Type B pancreatic cell (in vitro differentiated cells): ENCODE measurements around the gene SH2D5. TPM values are rescaled to one million over a fixed set of nuclear protein-coding genes. Genes with fewer than 3 reads are reported as not detected.

Experiments
- DNase-seq: peaks from one replicate; pipeline ENCODE4 v3.0.0; 2021; ENCODE audit warnings: mixed read lengths; ENCODE audit not compliant: unreplicated experiment; ENCODE audit errors: extremely low spot score
- H3K27ac Mint-ChIP-seq: 2 replicates; pipeline ENCODE4 v1.8.0; 2021; ENCODE audit warnings: mild to moderate bottlenecking, mixed read lengths
- H3K27me3 Mint-ChIP-seq: 2 replicates; pipeline ENCODE4 v1.8.0; 2021; ENCODE audit warnings: mixed read lengths
- H3K36me3 Mint-ChIP-seq: 2 replicates; pipeline ENCODE4 v1.8.0; 2021; ENCODE audit warnings: mixed read lengths
- H3K4me1 Mint-ChIP-seq: one replicate; pipeline ENCODE4 v1.8.0; 2021; ENCODE audit warnings: mixed read lengths; ENCODE audit not compliant: unreplicated experiment
- H3K4me3 Mint-ChIP-seq: 2 replicates; pipeline ENCODE4 v1.8.0; 2021; ENCODE audit warnings: mild to moderate bottlenecking, mixed read lengths
- H3K9me3 Mint-ChIP-seq: 2 replicates; pipeline ENCODE4 v1.8.0; 2021; ENCODE audit warnings: mixed read lengths
- total RNA-seq: library from RNA; stranded (reverse); gene quantifications from 2 replicates; pipeline ENCODE4 v1.2.1, GENCODE V29; 2021; ENCODE audit warnings: low replicate concordance
- TF ChIP-seq, protein P1 (sequence below): fragments of 200-600 bp; sonication (generic); conservative IDR thresholded peaks from 2 replicates; pipeline ENCODE4 v1.5.0; 2021; ENCODE audit warnings: antibody characterized with exemption, mild to moderate bottlenecking

Gene SH2D5
- total RNA-seq, 1 donor from 2014 or later, result 1.4 TPM

DNA sequence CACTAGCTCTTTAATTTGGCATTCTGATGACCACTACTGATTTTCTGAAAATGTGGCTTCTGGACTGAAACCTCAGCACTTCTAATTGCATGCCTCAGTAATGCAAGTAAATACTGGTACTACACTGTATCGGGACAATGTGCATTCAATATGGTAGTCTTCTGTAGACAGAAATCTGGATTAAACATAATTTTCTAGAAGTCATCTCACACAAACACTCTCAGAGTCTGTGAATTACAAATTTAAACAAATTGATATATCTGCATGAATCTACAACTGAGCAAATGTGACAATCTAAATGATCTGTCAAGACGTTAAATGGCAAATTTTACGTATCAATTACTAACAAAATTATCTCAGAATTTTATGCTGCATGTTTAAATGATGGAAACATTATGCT lies 30.9 kb upstream of the SH2D5 start:
- Mint-ChIP-seq H3K27me3 (no peaks in the 10 kb centered on the region), H3K27ac (no peak overlapping the region), H3K9me3 (no peaks in the 10 kb centered on the region), H3K36me3 (peaks cover 38% of the 10 kb centered on the region), H3K4me1 (no peaks in the 10 kb centered on the region), H3K4me3 (no peak overlapping the region)
- no peak for DNase-seq
- TF ChIP-seq, protein P1, sequence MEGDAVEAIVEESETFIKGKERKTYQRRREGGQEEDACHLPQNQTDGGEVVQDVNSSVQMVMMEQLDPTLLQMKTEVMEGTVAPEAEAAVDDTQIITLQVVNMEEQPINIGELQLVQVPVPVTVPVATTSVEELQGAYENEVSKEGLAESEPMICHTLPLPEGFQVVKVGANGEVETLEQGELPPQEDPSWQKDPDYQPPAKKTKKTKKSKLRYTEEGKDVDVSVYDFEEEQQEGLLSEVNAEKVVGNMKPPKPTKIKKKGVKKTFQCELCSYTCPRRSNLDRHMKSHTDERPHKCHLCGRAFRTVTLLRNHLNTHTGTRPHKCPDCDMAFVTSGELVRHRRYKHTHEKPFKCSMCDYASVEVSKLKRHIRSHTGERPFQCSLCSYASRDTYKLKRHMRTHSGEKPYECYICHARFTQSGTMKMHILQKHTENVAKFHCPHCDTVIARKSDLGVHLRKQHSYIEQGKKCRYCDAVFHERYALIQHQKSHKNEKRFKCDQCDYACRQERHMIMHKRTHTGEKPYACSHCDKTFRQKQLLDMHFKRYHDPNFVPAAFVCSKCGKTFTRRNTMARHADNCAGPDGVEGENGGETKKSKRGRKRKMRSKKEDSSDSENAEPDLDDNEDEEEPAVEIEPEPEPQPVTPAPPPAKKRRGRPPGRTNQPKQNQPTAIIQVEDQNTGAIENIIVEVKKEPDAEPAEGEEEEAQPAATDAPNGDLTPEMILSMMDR, result no peak

DNA sequence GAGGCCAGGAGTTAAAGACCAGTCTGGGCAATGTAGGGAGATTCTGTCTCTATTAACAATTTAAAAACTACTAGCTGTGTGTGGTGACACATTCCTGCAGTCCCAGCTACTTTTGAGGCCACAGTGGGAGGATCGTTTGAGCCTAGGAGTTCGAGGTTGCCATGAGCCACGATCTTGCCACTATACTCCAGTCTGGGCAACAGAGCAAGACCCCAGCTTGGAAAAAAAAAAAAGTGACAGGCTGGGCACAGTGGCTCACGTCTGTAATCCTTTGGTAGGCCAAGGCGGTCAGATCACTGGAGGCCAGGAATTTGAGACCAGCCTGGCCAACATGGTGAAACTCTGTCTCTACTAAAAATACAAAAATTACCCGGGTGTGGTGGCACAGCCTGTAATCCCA lies 27.8 kb upstream of the SH2D5 start:
- Mint-ChIP-seq H3K27ac (no peak overlapping the region), H3K4me1 (no peaks in the 10 kb centered on the region), H3K9me3 (no peaks in the 10 kb centered on the region), H3K36me3 (peaks cover 38% of the 10 kb centered on the region), H3K4me3 (no peak overlapping the region), H3K27me3 (no peaks in the 10 kb centered on the region)
- TF ChIP-seq, protein P1, result no peak
- DNase-seq, result no peak

DNA sequence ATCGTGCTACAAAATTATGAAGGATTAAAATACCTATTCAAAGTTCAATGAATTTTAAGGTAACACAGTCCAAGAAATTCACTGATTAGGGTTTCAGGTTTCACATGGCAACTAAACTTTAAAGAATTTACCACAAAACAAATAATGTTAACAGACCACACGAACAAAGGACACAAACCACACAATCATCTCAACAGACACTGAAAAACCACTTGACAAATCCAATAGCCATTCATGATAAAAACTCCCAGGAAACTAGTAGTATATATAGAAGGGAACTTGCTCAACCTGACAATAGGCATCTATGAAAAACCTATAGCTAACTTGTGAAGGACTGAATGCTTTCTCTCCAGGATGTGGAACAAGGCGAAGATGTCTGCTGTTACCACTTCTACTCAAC lies 21.1 kb upstream of the SH2D5 start:
- TF ChIP-seq, protein P1, result no peak
- H3K27me3 Mint-ChIP-seq, result no peaks in the 10 kb centered on the region
- H3K36me3 Mint-ChIP-seq, result peaks cover 19% of the 10 kb centered on the region
- no peaks in the 10 kb centered on the region for H3K4me1 Mint-ChIP-seq
- no peak overlapping the region for H3K4me3 Mint-ChIP-seq
- H3K9me3 Mint-ChIP-seq, result no peaks in the 10 kb centered on the region
- H3K27ac Mint-ChIP-seq, result no peak overlapping the region
- DNase-seq, result no peak

DNA sequence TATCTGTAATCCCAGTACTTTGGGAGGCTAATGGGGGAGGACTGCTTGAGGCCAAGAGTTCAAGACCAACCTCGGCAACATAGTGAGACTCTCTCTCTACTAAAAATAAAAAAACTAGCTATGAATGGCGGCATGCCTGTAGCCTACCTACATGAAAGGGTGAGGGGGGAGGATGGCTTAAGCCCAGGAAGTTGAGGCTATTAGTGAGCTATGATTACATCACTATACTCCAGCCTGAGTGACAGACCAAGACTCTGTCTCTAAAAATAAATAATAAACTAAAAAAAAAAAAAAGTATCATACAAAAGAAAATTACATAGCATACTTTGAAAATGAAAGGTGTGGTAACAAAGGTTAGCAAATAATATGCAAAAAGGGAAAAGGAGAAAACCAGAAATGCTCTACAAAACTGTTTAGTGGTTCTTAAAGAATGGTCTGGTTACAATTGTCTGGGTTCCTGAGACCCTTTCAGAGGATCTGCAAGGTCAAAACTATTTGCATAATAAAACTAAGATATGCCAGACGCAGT lies 19.0 kb upstream of the SH2D5 start:
- Mint-ChIP-seq H3K9me3 (no peaks in the 10 kb centered on the region), H3K4me1 (no peaks in the 10 kb centered on the region), H3K27ac (no peak overlapping the region), H3K27me3 (no peaks in the 10 kb centered on the region), H3K36me3 (peaks cover 27% of the 10 kb centered on the region), H3K4me3 (no peak overlapping the region)
- TF ChIP-seq, protein P1, result no peak
- DNase-seq, result no peak

DNA sequence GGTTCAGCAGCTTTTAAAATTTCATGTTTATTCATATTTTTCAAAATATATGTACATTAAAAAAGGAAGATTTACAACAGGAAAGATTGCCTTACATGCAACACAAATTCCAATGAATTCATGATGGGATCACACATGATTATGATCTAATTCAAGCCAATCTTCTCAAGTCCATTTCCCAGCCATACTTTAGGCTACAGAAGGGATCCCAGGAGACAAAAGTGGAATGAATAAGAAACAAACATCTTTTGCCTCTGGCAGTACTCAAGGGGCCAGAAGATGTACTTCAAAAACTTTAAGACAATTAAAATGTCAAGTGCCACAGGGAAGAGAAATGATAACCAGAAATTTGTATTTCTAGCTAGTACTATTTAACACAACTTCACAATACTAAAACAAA lies 10.2 kb upstream of the SH2D5 start:
- no peaks in the 10 kb centered on the region for H3K4me1 Mint-ChIP-seq
- no peak overlapping the region for H3K27ac Mint-ChIP-seq
- no peak for DNase-seq
- H3K36me3 Mint-ChIP-seq, result peaks cover 33% of the 10 kb centered on the region
- TF ChIP-seq, protein P1, result no peak
- no peaks in the 10 kb centered on the region for H3K9me3 Mint-ChIP-seq
- H3K4me3 Mint-ChIP-seq, result no peak overlapping the region
- H3K27me3 Mint-ChIP-seq, result no peaks in the 10 kb centered on the region

DNA sequence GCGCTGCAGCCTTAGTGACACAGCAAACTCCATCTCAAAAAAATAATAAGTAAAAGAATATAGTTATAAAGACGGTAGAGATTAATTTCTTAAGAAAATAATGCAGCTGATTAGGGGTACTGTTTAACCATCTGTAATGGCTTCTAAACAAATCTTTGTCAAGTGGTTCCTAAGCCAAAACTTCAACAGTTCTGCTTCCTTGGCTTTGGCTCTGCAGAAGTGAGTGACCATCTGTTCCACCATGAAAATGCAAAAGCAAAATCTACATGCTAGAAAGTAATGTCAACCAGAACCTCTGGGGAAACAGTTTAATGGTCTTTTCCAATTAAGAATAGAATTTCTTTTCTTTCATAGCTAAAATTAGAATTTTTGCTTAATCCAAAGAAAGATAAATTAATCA lies 8.3 kb upstream of the SH2D5 start:
- Mint-ChIP-seq H3K4me1 (no peaks in the 10 kb centered on the region), H3K4me3 (no peak overlapping the region), H3K27me3 (no peaks in the 10 kb centered on the region), H3K36me3 (peaks cover 20% of the 10 kb centered on the region), H3K9me3 (no peaks in the 10 kb centered on the region), H3K27ac (no peak overlapping the region)
- DNase-seq, result no peak
- TF ChIP-seq, protein P1, result no peak
